Right lobe of liver (tissue), 6 donors: ENCODE measurements around the gene RGS6. TPM values are rescaled to one million over a fixed set of nuclear protein-coding genes. Genes with fewer than 3 reads are reported as not detected.

Experiments used
- ATAC-seq, 4 donors: fragments of 200-7000 bp; cut with Tn5 transposase; one replicate each; pipeline ENCODE4 v1.9.1; 2020; ENCODE audit warnings: mild to moderate bottlenecking in 4 of 4, moderate library complexity in 4 of 4
- DNase-seq, 3 donors: peaks; one replicate each; pipeline ENCODE4 v3.0.0-alpha.2; 2020
- H3K27ac ChIP-seq, 3 donors: fragments of 200-600 bp; one replicate each; pipeline ENCODE4 v1.8.0; 2022
- H3K27me3 ChIP-seq, 2 donors: fragments of 200-600 bp; one replicate each; pipeline ENCODE4 v1.8.0; 2022
- H3K36me3 ChIP-seq, 4 donors: fragments of 200-600 bp; sonication (generic) in 1 of 4; one replicate each; pipeline versions ENCODE4 v1.5.1 to v1.8.0; 2017 to 2022; ENCODE audit warnings: control low read depth in 1 of 4
- H3K4me1 ChIP-seq, 4 donors: fragments of 200-600 bp; sonication (generic) in 1 of 4; one replicate each; pipeline versions ENCODE4 v1.5.1 to v1.8.0; 2017 to 2022; ENCODE audit warnings: control low read depth in 1 of 4
- H3K4me3 ChIP-seq, 3 donors: fragments of 200-600 bp; one replicate each; pipeline ENCODE4 v1.8.0; 2022
- H3K9me3 ChIP-seq, 4 donors: fragments of 200-600 bp; sonication (generic) in 1 of 4; one replicate each; pipeline versions ENCODE4 v1.5.1 to v1.8.0; 2017 to 2022; ENCODE audit warnings: control low read depth in 1 of 4
- CTCF ChIP-seq, 4 donors: fragments of 200-600 bp in 3 of 4; fragments of 450-650 bp in 1 of 4; IDR thresholded peaks; one replicate each; pipeline versions ENCODE4 v1.5.1 to v1.8.0; 2016 to 2022; ENCODE audit warnings: antibody characterized with exemption in 4 of 4, mild to moderate bottlenecking in 2 of 4
- POLR2A ChIP-seq: fragments of 450-650 bp; IDR thresholded peaks from one replicate; pipeline ENCODE4 v1.6.1; 2017; ENCODE audit warnings: antibody characterized with exemption, mild to moderate bottlenecking
- WGBS: methylation state at CpG from one replicate; pipeline ENCODE4 v1.1.6; 2018; ENCODE audit warnings: low coverage, low lambda C conversion rate; ENCODE audit not compliant: insufficient coverage; ENCODE audit errors: missing lambda C conversion rate; 5-methylcytosine and 5-hydroxymethylcytosine counted together
- intact Hi-C, 2 donors: fragments of 100-400 bp; cut with DNase I; formaldehyde crosslinking; loops; one replicate each; pipeline versions ENCODE4 v1.11.2 to v1.14.1; 2022
- total RNA-seq, 6 experiments: library from RNA; depleted of rRNA in 2 of 6; stranded (reverse); fragments of >200 nt in 2 of 6; fragmentation: NEBNext Ultra II Directional in 3 of 6; extraction: Animal tissue kit (Norgen Biotek cat#: 25700) in 3 of 6; gene quantifications; one replicate each; pipeline versions ENCODE4 v1.1.0 to v1.2.4, GENCODE V29; 2016 to 2023
- donor health status: DM: no; HTN: yes; CAD: no.
- donor health status: DM: no; HTN: no; CAD: no.
- donor health status: DM: no; HTN: no; CAD: no.
- donor health status: DM: no; HTN: yes; CAD: no.
- donor health status: DM: no; HTN: yes; CAD: no.

The RGS6 gene
- total RNA-seq, 6 experiments from 2014 or later, result 0.07 TPM; not detected in 5

- Histone ChIP-seq H3K27ac (no peak overlapping the region), H3K27me3 (no peaks in the 10 kb centered on the region), H3K4me3 (no peak overlapping the region), H3K36me3 (no peaks in the 10 kb centered on the region), H3K9me3 (no peaks in the 10 kb centered on the region), H3K4me1 (no peaks in the 10 kb centered on the region)
- DNase-seq (no peak), ATAC-seq (no peak)
- intact Hi-C loops, result no loop called here
- 80% methylated on average over 1 of the region's 1 CpG for WGBS
- TF ChIP-seq CTCF (IDR thresholded peaks at IDR 0.05) (no peak), POLR2A (no peak)
These were observed 491.7 kb downstream of the RGS6 start for GRCh38 chr14:72423957-72424356.

GRCh38 chr14:72430457-72430856, 498.2 kb downstream of the RGS6 start:
- no peaks in the 10 kb centered on the region for H3K9me3 ChIP-seq
- H3K27me3 ChIP-seq, result no peaks in the 10 kb centered on the region
- no peak overlapping the region for H3K27ac ChIP-seq
- no peak for ATAC-seq
- H3K36me3 ChIP-seq, result no peaks in the 10 kb centered on the region
- TF ChIP-seq POLR2A (no peak), CTCF (IDR thresholded peaks at IDR 0.05) (no peak)
- no peaks in the 10 kb centered on the region for H3K4me1 ChIP-seq
- intact Hi-C loops, result no loop called here
- no peak for DNase-seq
- no peak overlapping the region for H3K4me3 ChIP-seq
- WGBS, result 0% methylated on average over 1 of the region's 1 CpG

- WGBS, result 58% methylated on average over 5 of the region's 5 CpGs
- ATAC-seq, result no peak
- no peaks in the 10 kb centered on the region for H3K27me3 ChIP-seq
- no peaks in the 10 kb centered on the region for H3K36me3 ChIP-seq
- H3K4me3 ChIP-seq, result no peak overlapping the region
- no peak overlapping the region for H3K27ac ChIP-seq
- no peaks in the 10 kb centered on the region for H3K9me3 ChIP-seq
- intact Hi-C loops, result no loop called here
- H3K4me1 ChIP-seq, result no peaks in the 10 kb centered on the region
- TF ChIP-seq POLR2A (no peak), CTCF (IDR thresholded peaks at IDR 0.05) (no peak)
- DNase-seq, result no peak
These were observed 500.5 kb downstream of the RGS6 start for GRCh38 chr14:72432748-72433147.

- no peak for DNase-seq
- WGBS, result 50% methylated on average over 6 of the region's 6 CpGs
These were observed 501.3 kb downstream of the RGS6 start for GRCh38 chr14:72433511-72433910.

GRCh38 chr14:72434856-72435255, 502.6 kb downstream of the RGS6 start:
- Histone ChIP-seq H3K36me3 (no peaks in the 10 kb centered on the region), H3K4me3 (no peak overlapping the region), H3K27ac (no peak overlapping the region), H3K27me3 (no peaks in the 10 kb centered on the region), H3K4me1 (no peaks in the 10 kb centered on the region), H3K9me3 (no peaks in the 10 kb centered on the region)
- no peak for ATAC-seq
- 8% methylated on average over 2 of the region's 2 CpGs for WGBS
- DNase-seq, result no peak
- intact Hi-C loops, result no loop called here
- TF ChIP-seq POLR2A (no peak), CTCF (IDR thresholded peaks at IDR 0.05) (no peak)

More at GRCh38 chr14:72433511-72433910, 501.3 kb downstream of the RGS6 start:
- Histone ChIP-seq H3K36me3 (no peaks in the 10 kb centered on the region), H3K4me1 (no peaks in the 10 kb centered on the region), H3K9me3 (no peaks in the 10 kb centered on the region), H3K27me3 (no peaks in the 10 kb centered on the region), H3K27ac (no peak overlapping the region), H3K4me3 (no peak overlapping the region)
- TF ChIP-seq POLR2A, result no peak
- intact Hi-C loops, result no loop called here
- no peak for ATAC-seq
